ENCODE results near the gene SSR1.

GRCh38 chr6:7229376-7230326 lies 83.3 kb downstream of the SSR1 start:
- TF ChIP-seq CTCF (conservative IDR thresholded peaks at IDR 0.05; ENCODE audit: low read length) (no peak), EZH2phosphoT487 (IDR thresholded peaks at IDR 0.05; ENCODE audit: borderline replicate concordance, low read depth, low read length) (no peak)

All from OCI-LY7 (cell line).